Fibroblast of pulmonary artery (primary cell): ENCODE measurements around the gene FAM234B.

ENCODE experiments used
- DNase-seq: peaks from one replicate; pipeline ENCODE4 v3.0.0-alpha.2; 2010; ENCODE audit warnings: low read depth
- H3K4me3 ChIP-seq: replicated peaks from 2 replicates; pipeline ENCODE4 v1.5.1; 2011; ENCODE audit warnings: low read depth, mild to moderate bottlenecking, control low read depth, low read length, moderate library complexity
- TF ChIP-seq, protein P1 (sequence below): IDR thresholded peaks from 2 replicates; pipeline ENCODE4 v1.5.1; 2011; ENCODE audit warnings: mild to moderate bottlenecking, control low read depth, low read length, inconsistent platforms; ENCODE audit errors: missing control alignments

The FAM234B gene

DNA sequence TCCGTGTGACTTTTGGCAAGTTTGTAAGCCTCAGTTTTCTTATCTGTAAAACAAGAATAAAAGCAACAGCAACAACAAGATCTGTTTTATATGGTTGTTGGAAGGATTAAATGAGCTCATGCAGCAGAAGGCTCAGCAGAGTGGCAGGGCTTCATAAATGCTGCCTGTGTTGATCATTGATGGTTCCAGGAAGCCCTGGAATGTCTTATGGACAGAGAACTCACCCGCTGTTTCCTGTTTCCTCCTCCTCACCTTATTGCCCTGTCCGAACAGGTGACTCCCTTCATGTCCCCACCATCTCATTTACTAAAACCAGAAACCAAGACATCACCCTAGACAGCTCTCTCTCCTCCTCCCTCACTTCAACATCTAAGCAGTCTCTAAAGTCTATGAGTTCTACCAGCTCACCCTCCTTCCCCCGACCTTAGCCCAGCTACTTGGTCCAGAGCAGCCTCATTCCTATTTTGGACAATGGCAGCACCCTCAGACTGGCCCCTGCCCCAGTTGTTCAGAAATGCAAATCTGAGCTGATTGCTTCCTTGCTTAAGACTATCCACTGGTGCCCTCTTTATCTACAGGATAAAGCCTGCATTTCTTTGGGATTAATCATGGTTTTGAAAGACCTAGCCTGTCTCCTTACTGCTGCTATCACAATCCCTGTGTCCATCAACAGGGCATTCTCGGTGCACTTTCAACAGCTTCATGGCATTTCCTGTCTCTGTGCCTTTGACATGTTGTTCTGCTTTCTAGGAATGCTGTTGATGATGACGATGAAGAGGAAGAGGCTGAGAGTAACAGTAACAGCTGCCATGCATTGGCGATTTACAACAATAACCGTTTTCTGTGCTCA, 80.7 kb downstream of the FAM234B start:
- TF ChIP-seq, protein P1, sequence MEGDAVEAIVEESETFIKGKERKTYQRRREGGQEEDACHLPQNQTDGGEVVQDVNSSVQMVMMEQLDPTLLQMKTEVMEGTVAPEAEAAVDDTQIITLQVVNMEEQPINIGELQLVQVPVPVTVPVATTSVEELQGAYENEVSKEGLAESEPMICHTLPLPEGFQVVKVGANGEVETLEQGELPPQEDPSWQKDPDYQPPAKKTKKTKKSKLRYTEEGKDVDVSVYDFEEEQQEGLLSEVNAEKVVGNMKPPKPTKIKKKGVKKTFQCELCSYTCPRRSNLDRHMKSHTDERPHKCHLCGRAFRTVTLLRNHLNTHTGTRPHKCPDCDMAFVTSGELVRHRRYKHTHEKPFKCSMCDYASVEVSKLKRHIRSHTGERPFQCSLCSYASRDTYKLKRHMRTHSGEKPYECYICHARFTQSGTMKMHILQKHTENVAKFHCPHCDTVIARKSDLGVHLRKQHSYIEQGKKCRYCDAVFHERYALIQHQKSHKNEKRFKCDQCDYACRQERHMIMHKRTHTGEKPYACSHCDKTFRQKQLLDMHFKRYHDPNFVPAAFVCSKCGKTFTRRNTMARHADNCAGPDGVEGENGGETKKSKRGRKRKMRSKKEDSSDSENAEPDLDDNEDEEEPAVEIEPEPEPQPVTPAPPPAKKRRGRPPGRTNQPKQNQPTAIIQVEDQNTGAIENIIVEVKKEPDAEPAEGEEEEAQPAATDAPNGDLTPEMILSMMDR, result no peak
- H3K4me3 ChIP-seq, result no peak overlapping the region
- DNase-seq, result peak; percentile 83

DNA sequence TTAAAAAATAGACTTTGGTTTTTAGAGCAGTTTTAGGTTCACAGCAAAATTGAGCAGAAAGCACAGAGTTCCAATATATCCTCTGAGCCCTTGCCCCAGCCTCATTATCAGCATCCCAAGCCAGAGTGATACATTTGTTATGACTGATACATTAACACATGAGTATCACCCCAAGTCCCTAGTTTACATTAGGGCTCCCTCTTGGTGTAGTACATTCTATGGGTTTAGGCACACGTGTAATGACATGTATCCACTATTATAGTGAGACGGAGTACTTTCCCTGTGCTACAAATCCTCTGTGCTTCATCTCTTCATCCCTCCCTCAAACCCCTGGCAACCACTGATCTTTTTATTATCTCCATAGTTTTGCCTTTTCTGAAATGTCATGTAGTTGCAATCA, 81.8 kb downstream of the FAM234B start:
- TF ChIP-seq, protein P1, result no peak
- DNase-seq, result no peak
- no peak overlapping the region for H3K4me3 ChIP-seq

DNA sequence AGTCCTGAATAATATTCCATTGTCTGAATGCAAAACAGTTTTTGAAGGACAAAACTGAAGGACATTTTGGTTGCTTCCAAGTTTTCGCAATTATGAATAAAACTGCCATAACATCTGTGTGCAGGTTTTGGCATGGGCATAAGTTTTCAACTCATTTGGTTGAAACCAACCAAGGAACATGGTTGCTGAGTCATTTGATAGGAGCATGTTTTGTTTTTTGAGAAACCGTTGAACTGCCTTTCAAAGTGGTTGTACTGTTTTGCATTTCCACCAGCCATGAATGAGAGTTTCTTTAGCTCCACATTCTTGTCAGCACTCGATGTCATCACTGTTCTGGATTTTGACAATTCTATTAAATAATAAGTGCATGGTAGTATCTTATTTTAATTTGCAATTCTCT, 82.3 kb downstream of the FAM234B start:
- peak; percentile 37 for DNase-seq
- no peak overlapping the region for H3K4me3 ChIP-seq
- TF ChIP-seq, protein P1, result no peak

DNA sequence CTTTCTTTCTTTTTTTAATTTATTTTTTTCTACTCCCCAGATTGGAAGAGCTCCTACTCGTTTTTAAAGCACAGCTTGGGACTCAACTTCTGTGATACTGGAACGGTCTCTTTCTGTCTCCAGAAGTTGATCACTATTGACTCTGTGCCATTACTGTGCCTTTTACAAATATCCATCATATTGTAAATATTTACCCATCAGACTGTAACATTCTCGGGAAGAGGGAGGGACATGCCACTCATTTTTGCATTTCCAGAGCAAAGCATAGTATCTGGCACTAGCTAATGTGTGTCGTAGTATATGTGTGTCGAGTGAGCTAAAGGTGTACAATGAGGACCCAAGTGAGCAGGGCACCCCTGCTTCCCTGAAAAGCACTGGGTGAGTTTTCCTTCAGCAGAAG, 83.3 kb downstream of the FAM234B start:
- H3K4me3 ChIP-seq, result no peak overlapping the region
- no peak for DNase-seq
- TF ChIP-seq, protein P1, result no peak

DNA sequence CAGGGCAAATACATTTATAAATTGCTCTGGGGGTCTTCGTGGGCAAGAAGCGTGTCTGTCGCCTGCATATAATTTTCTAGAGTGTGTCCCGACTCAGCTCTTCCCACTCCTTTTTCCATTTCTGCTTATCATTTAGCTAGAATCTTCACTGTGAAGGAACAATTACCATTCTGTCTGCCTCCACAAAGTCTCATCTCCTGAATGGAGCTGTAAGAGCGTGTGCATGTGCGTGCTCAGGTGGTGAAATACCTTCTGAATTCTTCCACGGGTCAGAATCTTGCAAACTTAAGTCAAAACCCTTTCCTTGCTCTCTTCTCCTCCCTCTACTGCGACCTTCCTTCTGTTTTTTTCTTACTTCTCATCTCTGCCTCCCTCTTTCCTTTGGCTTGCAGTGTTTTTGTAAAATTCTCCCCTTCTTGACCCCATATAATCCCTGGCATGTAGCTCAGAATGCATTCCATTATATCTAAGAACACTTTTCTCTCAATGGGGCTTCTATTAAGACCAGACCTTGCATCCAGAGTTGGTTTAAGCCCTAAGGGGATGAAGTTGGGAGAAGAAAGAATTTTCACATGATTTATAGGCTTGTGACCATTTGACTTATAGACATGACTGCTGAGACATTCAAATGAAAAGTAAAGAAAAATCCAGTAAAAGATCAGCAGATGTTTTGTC, 84.2 kb downstream of the FAM234B start:
- DNase-seq, result no peak
- TF ChIP-seq, protein P1, result no peak
- no peak overlapping the region for H3K4me3 ChIP-seq

DNA sequence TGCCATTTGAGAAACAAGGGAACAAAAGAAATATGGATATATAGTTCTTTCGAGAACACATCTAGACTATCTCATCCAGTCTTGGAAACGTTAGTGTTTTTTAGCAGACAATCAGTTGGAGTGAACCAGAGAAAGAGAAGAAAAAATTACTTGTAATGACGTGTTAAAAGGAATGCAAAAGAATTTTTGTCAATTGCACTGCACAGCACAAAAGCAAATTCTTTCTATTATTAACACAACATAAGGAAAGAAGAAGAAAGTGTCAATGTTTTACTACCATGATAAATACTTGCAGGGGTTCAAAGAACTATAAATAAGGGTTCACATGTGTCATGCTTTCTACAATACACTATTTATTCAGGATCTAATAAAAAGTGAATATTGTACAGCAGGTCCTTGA, 86.8 kb downstream of the FAM234B start:
- H3K4me3 ChIP-seq, result no peak overlapping the region
- no peak for DNase-seq
- TF ChIP-seq, protein P1, result no peak
